ENCODE measurements around the gene IL1RAPL1.

The IL1RAPL1 gene

DNA sequence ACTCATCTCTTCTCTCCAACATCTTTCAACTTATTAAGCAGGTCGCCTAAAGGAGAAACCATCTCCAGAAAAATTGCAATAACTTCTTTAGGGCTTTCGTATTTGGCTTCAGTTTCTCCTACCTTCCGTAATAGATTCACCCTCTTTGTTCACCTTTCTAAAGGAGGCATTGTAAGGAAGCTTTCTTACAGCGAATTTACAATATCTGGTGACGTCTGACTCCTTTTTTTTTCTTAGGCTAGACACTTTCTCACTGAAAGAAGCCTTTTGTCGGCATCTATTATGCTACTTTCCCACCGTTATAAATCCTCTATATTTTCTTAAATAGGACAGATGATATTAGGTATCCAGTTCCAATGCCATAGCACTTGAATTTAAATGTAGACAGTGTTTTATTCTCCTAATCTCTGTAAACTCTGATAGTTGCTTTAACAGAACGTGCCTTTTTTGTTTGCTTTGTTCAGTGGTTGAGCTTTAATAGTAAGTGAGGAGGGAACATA, 302.4 kb downstream of the IL1RAPL1 start (continued):
- TF ChIP-seq, protein P1, sequence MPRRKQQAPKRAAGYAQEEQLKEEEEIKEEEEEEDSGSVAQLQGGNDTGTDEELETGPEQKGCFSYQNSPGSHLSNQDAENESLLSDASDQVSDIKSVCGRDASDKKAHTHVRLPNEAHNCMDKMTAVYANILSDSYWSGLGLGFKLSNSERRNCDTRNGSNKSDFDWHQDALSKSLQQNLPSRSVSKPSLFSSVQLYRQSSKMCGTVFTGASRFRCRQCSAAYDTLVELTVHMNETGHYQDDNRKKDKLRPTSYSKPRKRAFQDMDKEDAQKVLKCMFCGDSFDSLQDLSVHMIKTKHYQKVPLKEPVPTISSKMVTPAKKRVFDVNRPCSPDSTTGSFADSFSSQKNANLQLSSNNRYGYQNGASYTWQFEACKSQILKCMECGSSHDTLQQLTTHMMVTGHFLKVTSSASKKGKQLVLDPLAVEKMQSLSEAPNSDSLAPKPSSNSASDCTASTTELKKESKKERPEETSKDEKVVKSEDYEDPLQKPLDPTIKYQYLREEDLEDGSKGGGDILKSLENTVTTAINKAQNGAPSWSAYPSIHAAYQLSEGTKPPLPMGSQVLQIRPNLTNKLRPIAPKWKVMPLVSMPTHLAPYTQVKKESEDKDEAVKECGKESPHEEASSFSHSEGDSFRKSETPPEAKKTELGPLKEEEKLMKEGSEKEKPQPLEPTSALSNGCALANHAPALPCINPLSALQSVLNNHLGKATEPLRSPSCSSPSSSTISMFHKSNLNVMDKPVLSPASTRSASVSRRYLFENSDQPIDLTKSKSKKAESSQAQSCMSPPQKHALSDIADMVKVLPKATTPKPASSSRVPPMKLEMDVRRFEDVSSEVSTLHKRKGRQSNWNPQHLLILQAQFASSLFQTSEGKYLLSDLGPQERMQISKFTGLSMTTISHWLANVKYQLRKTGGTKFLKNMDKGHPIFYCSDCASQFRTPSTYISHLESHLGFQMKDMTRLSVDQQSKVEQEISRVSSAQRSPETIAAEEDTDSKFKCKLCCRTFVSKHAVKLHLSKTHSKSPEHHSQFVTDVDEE (CRISPR knock-in tag; IDR thresholded peaks at IDR 0.05), result no peak
- TF ChIP-seq ISL1 (CRISPR knock-in tag; IDR thresholded peaks at IDR 0.05) (no peak), CSDC2 (CRISPR knock-in tag; IDR thresholded peaks at IDR 0.05) (no peak), PPARA (CRISPR knock-in tag; IDR thresholded peaks at IDR 0.05; ENCODE audit: borderline replicate concordance) (no peak), ESRRG (CRISPR knock-in tag; IDR thresholded peaks at IDR 0.05) (no peak)

DNA sequence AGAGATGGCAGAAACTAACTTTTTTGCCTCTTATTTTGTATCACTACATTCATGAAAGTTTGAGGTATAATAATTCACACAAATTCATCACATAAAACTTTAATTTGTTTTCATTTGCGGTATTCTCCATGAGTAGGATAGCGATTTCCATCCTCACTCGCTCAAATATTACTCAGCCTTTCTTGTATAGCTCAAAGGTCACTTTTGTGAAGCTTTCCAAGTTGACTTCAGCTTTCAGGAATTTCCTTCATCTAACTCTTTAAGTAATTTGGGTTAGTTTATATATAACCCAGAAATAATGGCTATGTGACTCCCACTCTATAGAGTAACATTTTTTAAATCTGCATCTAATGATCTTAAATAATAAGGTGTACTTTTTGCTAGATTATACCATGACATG, 314.4 kb downstream of the IL1RAPL1 start:
- no peak for ATAC-seq

GRCh38 chrX:28910487-28910886, 323.2 kb downstream of the IL1RAPL1 start:
- no peak for ATAC-seq
- TF ChIP-seq, protein P1 (CRISPR knock-in tag; IDR thresholded peaks at IDR 0.05), result no peak
- no peak for TF ChIP-seq RARB (CRISPR knock-in tag; IDR thresholded peaks at IDR 0.05)
- no peak for TF ChIP-seq ISL1 (CRISPR knock-in tag; IDR thresholded peaks at IDR 0.05)
- TF ChIP-seq CSRNP3 (CRISPR knock-in tag; IDR thresholded peaks at IDR 0.05), result no peak
- no peak for TF ChIP-seq ARNTL (CRISPR knock-in tag; IDR thresholded peaks at IDR 0.05; ENCODE audit: borderline replicate concordance, low read depth)
- TF ChIP-seq SNAI2 (CRISPR knock-in tag; IDR thresholded peaks at IDR 0.05), result no peak
- no peak for TF ChIP-seq TCF4 (CRISPR knock-in tag; IDR thresholded peaks at IDR 0.05; ENCODE audit: borderline replicate concordance)
- no peak for TF ChIP-seq ZNF565 (CRISPR knock-in tag; conservative IDR thresholded peaks at IDR 0.05; ENCODE audit: low read depth)
- no peak for TF ChIP-seq GLIS3 (CRISPR knock-in tag; IDR thresholded peaks at IDR 0.05)
- no peak for TF ChIP-seq BACH2 (CRISPR knock-in tag; IDR thresholded peaks at IDR 0.05; ENCODE audit: borderline replicate concordance)
- no peak for TF ChIP-seq CREB5 (CRISPR knock-in tag; IDR thresholded peaks at IDR 0.05; ENCODE audit: low read depth)

More for the DNA sequence above, 314.4 kb downstream of the IL1RAPL1 start:
- TF ChIP-seq ZNF70 (CRISPR knock-in tag; IDR thresholded peaks at IDR 0.05) (no peak), PPARA (CRISPR knock-in tag; IDR thresholded peaks at IDR 0.05; ENCODE audit: borderline replicate concordance) (no peak), CREB5 (CRISPR knock-in tag; IDR thresholded peaks at IDR 0.05; ENCODE audit: low read depth) (no peak), CSRNP3 (CRISPR knock-in tag; IDR thresholded peaks at IDR 0.05) (no peak), ZNF565 (CRISPR knock-in tag; conservative IDR thresholded peaks at IDR 0.05; ENCODE audit: low read depth) (no peak), ZNF8 (CRISPR knock-in tag; IDR thresholded peaks at IDR 0.05) (no peak), ARNTL (CRISPR knock-in tag; IDR thresholded peaks at IDR 0.05; ENCODE audit: borderline replicate concordance, low read depth) (no peak), ESRRG (CRISPR knock-in tag; IDR thresholded peaks at IDR 0.05) (no peak), BACH2 (CRISPR knock-in tag; IDR thresholded peaks at IDR 0.05; ENCODE audit: borderline replicate concordance) (no peak), ZC3H10 (CRISPR knock-in tag; IDR thresholded peaks at IDR 0.05) (no peak)
- TF ChIP-seq, protein P2, sequence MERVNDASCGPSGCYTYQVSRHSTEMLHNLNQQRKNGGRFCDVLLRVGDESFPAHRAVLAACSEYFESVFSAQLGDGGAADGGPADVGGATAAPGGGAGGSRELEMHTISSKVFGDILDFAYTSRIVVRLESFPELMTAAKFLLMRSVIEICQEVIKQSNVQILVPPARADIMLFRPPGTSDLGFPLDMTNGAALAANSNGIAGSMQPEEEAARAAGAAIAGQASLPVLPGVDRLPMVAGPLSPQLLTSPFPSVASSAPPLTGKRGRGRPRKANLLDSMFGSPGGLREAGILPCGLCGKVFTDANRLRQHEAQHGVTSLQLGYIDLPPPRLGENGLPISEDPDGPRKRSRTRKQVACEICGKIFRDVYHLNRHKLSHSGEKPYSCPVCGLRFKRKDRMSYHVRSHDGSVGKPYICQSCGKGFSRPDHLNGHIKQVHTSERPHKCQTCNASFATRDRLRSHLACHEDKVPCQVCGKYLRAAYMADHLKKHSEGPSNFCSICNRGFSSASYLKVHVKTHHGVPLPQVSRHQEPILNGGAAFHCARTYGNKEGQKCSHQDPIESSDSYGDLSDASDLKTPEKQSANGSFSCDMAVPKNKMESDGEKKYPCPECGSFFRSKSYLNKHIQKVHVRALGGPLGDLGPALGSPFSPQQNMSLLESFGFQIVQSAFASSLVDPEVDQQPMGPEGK (CRISPR knock-in tag; IDR thresholded peaks at IDR 0.05; ENCODE audit: borderline replicate concordance), result no peak

Data from SK-N-SH treated with all-trans-retinoic acid at 6 μM for 48 hours (cell line).